ENCODE measurements around the gene BEST2.

The BEST2 gene

GRCh38 chr19:12767666-12768065 is 16.1 kb downstream of the BEST2 start:
- in situ Hi-C loops (cut with HindIII; ENCODE audit: low sequenced_read_pairs), result no loop called here

GRCh38 chr19:12769689-12770088 is 18.1 kb downstream of the BEST2 start:
- in situ Hi-C loops (cut with HindIII; ENCODE audit: low sequenced_read_pairs), result no loop called here

DNA sequence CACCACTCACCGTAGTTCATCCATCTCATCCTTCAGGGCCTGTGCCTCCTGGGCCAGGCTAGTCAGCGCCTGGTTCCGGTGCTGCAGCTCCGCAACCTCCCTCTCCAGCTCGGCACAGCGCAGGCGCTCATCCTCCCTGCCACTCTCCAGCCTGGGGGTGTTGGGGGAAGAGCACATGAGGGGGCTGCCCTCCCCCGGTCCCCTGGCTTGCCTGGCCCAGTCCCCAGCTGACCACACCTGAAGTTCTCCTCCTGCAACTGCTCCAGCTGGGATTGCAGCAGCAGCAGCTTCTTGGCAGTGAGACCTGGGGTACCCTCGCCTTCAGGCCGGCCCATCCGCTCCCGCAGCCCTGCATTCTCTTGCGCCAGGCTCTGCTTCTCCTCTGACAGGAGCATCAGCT is 19.3 kb downstream of the BEST2 start:
- in situ Hi-C loops (cut with HindIII; ENCODE audit: low sequenced_read_pairs), result no loop called here

GRCh38 chr19:12772323-12772722 is 20.7 kb downstream of the BEST2 start:
- in situ Hi-C loops (cut with HindIII; ENCODE audit: low sequenced_read_pairs), result no loop called here

DNA sequence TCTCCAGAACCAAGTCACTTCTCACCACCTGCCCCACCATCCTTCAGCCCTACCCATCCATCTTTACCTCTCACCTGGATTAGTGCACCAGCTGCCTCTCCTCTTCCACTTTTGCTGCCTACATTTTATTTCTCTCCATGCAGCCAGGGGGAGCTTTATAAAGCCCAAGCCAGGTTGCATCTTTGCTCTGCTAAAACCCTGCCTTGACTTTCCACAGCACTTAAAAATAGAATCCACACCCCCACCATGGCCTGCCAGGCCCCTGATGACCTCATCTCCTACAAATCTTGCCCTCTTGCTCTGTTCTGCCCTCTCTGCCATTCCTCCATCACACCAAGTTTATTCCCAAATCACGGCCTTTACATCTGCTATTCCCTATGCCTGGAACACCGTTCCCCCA is 22.0 kb downstream of the BEST2 start:
- in situ Hi-C loops (cut with HindIII; ENCODE audit: low sequenced_read_pairs), result no loop called here

DNA sequence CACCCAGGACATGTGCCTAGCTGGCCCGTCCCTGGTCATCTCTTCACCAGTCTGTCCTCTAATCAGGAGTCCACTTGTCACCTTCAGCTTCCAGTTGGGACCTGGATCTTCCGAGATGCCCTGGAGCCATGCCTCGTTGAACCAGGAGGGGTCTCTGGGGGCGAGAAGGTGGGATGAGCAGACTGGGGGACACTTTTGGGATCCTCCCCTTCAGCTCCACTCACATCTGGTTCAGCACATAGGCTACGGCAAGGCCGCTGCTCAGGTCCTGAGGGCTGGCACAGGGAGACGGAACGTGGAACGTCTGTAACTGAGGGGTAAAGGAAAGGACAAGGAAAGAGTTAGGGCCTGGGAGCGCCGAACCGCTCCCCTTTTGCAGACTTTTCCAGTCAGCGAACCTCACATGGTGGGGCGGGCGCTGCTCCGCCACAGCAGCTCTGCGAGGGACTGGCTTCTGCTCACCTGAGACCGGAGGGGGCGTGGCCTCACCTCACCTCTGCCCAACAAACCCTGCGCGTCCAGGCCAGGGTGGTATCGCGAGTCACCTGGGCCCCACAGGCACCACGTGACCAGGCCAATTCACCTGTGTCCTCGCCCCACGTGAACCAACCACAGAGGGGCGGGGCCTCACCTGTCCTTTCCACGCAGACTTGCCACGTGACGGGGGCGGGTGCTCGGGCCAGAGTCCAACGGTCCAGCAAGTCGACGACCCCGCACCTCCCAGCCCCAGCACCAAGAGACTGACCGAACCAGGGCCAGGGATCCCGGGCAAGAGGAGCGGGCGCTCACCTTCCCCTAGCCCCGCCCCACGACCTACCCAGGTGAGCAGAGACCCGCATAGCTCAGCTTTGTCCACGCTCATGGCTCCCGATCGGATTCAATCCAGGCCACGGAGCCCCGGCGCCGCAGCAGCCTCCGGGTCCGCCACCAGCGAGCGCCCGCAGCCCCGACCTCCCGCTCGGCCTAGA is 23.3 kb downstream of the BEST2 start, which contains the start of gene HOOK2:
HOOK2 (minus strand) TSS at position 965 of the 968 bp plus-strand sequence; CDS start at position 862, 103 bp downstream.
- in situ Hi-C loops (cut with HindIII; ENCODE audit: low sequenced_read_pairs), result no loop called here

DNA sequence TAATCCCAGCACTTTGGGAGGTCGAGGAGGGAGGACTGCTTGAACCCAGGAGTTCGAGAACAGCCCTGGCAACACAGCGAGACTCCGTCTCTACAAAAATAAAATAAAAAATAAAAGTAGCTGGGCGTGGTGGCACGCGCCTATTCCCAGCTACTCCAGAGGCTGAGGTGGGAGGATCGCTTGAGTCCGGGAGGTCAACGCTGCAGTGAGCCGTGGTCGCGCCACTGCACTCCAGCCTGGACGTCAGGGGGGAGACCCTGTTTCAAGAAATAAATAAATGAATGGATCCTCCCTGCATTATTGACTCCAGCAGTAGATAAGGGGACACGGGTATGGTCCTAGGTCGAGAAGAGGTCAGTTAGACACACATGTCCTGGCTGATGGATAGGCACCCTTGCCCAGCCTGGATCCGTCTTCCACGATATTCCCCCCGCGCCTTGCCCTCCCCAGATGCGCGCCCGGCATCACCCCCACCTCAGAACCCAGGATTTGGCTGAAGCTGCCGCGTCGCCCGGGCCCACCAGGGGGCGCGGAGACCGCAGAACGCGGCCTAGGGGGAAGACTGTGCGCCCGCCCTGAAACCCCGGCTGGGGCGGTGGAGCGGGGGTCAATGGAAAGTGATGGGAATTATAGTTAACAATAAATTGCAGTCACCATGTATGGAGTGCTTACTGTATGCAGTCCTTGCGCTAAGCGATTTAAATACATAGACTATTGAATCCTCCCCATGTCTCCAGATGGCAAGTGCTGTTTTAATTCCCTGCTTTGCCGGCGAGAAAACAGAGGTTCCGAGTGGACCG is 25.8 kb downstream of the BEST2 start:
- in situ Hi-C loops (cut with HindIII; ENCODE audit: low sequenced_read_pairs), result no loop called here

DNA sequence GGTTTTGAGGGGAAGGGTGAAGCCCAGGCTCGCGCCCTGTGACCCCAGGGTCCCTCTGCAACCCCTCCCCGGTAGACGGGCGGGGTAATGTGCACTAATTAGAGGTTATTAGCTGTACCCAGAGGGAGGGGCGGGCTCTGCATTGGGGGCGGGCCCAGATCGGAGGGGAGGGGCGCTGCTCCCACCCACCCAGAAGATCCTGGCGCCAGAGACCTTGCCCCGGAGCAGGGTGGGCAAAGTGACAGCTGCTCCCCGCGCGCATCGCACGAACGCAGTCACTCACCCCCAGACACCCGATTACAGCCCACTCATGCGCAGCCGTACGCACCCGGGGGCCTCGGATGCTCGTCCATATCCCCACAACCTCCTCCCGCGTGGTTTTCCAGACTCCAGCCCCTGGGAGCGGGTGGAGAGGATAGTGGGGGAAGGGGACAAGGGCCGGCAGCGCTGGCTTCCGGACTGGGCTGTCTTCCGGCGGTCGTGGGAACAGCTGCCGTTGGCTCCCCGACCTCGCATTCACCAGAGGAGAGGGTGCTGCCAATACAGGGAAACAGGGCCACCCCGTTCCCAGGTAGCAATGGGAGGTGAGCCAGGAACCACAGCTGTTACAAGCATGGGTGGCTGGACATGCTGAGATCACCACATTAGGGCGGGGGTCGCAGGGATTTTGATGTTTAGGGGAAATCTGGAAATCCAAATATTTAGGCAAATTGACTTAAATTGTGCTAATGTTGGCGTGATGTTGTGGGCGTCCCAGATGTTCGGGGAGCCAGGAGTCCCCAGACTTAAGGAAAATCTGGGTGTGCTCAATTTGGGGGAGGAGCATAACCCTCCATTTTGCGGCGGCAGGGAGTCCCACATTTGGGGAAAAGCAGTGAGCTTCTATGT is 26.7 kb downstream of the BEST2 start:
- in situ Hi-C loops (cut with HindIII; ENCODE audit: low sequenced_read_pairs), result no loop called here

DNA sequence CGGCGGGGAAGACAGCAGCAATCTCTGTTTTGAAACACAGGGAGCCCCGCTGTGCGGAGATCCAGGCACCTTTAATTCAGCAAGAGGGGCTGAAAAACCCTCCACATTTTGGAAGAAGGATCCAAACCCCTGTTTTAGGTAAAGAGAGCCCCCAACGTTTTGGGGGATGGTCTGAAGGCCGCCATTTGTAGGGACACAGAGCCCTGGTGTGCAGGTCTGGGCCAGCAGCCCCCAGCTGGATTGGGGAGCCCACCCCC is 27.2 kb downstream of the BEST2 start:
- in situ Hi-C loops (cut with HindIII; ENCODE audit: low sequenced_read_pairs), result no loop called here

DNA sequence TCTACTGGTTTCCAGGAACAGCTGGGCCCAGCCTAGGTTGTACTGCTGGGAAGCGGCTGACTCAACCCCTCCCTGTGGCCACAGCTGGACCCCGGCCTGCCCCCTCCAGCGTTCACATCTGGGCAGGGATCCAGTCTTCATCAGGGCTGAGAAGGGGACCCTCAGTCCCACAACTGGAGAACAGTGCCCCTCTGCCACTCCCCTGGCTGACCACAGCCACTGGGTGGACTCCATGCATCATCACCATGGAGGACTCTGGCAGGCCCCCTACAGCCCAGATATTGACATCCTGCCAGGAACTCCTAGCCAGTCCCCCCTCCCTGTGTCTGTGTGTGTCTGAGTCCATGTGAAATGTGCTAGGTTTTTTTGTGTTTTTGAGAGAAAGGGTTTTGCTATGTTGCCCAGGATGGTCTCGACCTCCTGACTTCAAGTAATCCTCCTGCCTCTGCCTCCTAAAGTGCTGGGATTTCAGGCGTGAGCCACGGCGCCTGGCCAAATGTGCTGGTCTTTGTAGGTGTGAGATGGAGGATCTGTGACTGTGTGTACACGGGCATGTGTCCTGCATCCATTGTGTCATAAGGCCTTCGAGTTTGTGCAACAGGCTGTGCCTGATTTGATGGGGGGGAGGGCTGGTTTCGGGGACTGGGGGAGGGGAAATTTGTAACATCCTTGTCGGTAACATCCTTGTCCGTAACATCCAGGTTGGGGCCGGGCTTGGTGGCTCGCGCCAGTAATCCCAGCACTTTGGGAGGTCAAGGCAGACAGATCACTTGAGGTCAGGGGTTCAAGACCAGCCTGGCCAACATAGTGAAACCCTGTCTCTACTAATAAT is 27.8 kb downstream of the BEST2 start:
- in situ Hi-C loops (cut with HindIII; ENCODE audit: low sequenced_read_pairs), result no loop called here

GRCh38 chr19:12782174-12782423 is 30.5 kb downstream of the BEST2 start:
- in situ Hi-C loops (cut with HindIII; ENCODE audit: low sequenced_read_pairs), result no loop called here

DNA sequence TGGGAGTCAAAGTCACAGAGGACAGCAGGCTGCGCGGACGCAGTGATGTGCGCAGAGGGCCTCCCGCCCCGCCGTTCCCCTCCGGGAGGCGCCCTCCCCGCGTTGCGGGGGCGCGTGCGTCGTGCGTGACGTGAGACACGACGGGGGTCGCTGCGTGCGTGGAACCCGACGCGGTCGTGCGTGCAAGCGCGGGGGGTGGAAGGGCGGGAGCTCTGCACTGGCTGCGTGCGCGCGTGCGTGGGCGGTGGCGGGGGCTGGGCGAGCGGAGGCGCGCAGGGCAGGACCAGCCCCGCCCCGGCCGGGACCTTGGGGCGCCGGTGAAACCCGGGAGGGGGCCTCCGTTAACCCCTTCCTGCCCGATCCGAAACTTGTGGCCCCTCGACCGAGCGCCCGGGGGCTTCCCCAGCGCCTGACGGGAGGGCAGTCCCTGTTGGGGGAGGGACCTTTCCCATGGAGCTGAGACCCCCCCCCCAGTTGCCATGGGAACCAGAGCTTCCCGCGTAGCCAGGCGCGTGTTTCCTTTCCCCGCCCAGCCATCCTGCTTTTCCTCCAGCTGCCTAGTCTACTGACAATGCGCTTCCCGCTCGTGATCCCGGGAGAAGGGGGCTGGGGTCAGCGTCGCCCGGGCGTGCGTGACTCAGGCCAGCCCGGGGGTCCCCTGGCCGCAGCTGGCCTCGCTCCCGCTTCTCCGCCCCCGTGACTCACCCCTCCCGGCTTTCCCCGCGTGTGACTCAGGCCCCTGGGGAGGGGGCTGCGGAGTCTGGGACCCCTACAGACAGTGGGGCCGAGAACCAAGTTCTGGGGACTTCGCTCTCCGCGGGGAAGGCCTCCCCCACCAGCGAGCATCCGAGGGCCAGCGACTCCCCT is 31.1 kb downstream of the BEST2 start:
- in situ Hi-C loops (cut with HindIII; ENCODE audit: low sequenced_read_pairs), result no loop called here

- in situ Hi-C loops (cut with HindIII; ENCODE audit: low sequenced_read_pairs), result no loop called here
Measured at GRCh38 chr19:12783291-12783848, 31.8 kb downstream of the BEST2 start.

DNA sequence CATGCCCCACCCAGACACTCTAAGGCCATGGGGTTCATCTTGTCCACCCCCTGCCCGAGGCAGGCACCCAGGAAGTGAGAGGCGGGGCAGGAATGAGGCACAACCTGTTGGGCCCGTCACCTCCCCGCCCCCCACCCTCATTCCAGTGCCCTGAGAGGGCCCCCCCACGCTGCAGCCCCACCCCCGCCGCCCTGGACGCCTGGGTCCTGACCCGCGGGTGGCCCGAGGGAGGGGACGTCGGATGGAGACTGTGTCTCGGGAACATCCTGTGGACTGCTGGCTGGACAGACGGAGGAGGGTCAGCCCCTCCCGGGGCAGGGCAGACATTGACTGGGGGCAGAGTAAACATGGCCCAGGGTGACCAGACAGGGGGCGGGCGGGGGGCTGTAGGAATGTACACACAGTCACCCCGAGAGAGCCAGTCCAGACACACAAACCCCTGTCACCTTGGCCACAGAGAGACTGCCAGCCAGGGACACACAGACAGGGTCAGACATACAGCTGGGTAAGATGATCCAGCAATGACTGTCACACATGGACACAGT is 32.3 kb downstream of the BEST2 start:
- in situ Hi-C loops (cut with HindIII; ENCODE audit: low sequenced_read_pairs), result no loop called here

DNA sequence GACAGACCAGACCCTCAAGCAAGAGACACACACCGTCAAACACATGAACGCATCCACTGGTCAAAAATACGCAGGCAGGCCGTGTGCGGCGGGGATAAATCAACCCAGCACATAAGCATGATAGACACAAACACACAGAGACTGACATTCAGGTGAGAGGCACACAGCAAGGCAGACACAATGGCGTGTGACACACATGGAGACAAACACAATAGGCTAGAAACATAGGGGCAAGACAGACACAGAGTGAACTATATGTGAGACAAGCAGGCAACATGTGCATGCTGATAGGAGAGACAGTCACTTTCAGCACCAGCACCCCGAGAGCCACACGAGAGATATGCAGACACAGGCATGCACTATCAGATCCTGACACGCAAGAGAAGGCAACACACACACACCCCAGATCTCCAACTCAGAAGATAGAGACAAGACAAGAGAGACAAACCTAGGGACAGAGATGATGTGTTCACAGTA is 32.8 kb downstream of the BEST2 start:
- in situ Hi-C loops (cut with HindIII; ENCODE audit: low sequenced_read_pairs), result no loop called here

DNA sequence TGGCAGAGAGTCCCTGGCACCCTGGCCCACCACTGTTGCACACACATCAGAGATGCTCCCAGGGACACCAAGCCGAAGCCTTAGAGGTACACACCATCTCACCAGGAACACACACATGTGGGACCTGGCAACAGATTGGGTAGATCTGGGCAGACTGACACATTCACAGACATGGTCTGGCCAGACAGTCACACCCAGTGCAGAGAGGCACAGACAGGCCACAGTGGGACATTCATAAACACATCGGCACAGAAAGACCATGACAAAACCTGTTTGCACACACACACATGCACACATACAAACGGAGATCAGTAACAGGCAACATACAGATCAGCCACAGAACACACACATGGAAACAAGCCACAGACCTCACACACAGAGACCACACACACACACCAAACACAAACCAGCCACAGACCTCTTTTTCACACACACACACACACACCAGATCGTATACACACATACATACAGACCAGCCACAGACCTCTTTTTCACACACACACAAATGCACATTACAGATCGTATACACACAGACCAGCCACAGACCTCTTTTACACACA is 33.4 kb downstream of the BEST2 start:
- in situ Hi-C loops (cut with HindIII; ENCODE audit: low sequenced_read_pairs), result no loop called here

DNA sequence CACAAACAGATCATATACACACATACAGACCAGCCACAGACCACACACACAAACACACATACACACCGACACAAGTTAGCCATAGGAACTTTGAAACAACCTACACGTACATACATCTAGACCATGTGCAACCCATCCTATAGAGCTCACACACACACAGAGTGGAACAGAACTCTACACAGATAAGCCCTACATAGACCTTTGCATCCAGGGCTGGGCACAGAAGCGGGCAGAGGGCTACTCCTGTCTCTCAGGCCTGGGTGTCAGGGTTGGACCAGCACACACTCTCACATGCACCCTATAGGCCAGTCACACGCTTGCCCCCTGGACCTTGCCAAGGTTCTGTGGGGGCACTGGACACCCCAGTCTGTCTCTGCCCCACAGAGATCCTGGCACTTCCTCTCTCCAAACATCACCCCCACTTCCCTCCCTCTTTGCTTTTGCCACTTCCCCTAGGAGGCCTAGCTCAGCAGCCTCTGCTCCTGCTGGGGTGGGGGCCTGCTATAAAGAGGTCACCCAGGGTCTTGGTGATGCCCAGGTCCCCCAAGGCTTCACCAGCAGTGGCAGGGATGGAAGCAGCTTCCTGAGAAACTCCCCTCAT is 33.9 kb downstream of the BEST2 start:
- in situ Hi-C loops (cut with HindIII; ENCODE audit: low sequenced_read_pairs), result no loop called here
